Measurements from ENCODE around the gene SELENOF. TPM values are rescaled to one million over a fixed set of nuclear protein-coding genes. Genes with fewer than 3 reads are reported as not detected.

SELENOF gene
- 138 and 158 TPM in 2 replicates for total RNA-seq

DNA sequence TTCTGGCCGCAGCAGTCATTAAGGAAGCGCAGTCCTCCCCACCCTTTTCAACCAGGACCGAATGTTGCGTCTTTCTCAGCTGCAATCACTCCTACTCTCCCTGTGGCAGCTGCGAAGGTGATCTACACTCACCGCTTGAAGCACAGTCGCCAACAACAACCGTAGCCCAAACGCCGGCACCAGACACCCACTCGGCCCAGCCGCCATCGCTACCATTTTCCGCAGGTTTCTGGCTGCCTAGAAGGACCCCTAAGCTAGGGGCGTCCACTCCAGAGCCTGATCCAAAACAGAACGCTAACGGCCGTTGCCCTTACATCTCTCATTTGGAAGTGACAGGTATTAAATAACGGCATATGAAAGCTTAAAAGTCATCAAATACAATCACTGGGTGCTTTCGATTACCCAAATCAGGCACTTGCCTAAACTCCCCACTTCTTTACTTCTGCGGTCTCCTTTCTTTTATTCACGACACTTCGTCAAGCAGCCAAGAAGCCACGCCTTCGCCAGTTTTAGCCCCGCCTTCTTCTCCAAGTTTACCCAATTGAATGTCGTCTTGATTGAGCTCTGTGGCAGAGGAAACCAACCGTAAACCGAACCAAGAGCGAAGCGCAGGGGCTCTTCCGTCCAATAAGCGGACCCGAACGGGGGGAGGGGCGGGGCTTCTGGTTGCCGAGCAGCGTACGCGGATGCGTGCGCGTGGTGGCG, at the start of gene SELENOF:
Gene SELENOF, minus strand, starts transcription at position 231 of the 705 bp plus-strand sequence. Its CDS starts 15 bp downstream, at position 216.

GRCh38 chr1:86914601-86914997, 673 bp upstream of the SELENOF start, which contains the start of gene HS2ST1:
HS2ST1 (plus strand) TSS chr1:86914635.

Other genes starting within 250 kb of the SELENOF start
- gene SH3GLB1, start 209.6 kb downstream of the SELENOF start, total RNA-seq: 26.3 and 31.3 TPM in 2 replicates
- gene HS2ST1, start 509 bp upstream of the SELENOF start, total RNA-seq: 9.9 and 23.7 TPM in 2 replicates

Measured in tracheal epithelial cell (primary cell).